C4-2B (cell line): Measurements from ENCODE around the gene LAMA2.

ENCODE experiments used
- CTCF ChIP-seq: fragments of 450-650 bp; conservative IDR thresholded peaks from 2 replicates; pipeline ENCODE4 v1.5.1; 2017; ENCODE audit warnings: mild to moderate bottlenecking
- ZFX ChIP-seq: fragments of 450-650 bp; IDR thresholded peaks from 2 replicates; pipeline ENCODE4 v1.6.1; 2017

- no peak for TF ChIP-seq CTCF
- no peak for TF ChIP-seq ZFX
Observed at GRCh38 chr6:128882991-128883611, at the start of gene LAMA2.
